HCT116 (cell line): Measurements from ENCODE around the gene TEDC1. TPM values are rescaled to one million over a fixed set of nuclear protein-coding genes. Genes with fewer than 3 reads are reported as not detected.

ENCODE experiments used
- ATAC-seq: fragments of 200-7000 bp; cut with Tn5 transposase; 2 replicates; pipeline ENCODE4 v1.9.1; 2020; ENCODE audit warnings: mild to moderate bottlenecking, moderate library complexity
- BruUV-seq: library from RNA; stranded (reverse); fragments of 400-500 nt; replicated peaks from 2 replicates; lab custom pipeline; 2021; lab: Mats Ljungman, UMichigan
- CTCF ChIA-PET: fragments of 300-600 bp; sonication (Branson Sonifier 250); formaldehyde crosslinking; loops from one replicate; lab custom pipeline; 2021; ENCODE audit warnings: antibody characterized with exemption; lab: Charles Lee
- POLR2A ChIA-PET: fragments of 300-600, 350-600 bp; sonication (Branson Sonifier 250); formaldehyde crosslinking; loops from one replicate; lab custom pipeline; 2021; ENCODE audit warnings: antibody characterized with exemption; lab: Charles Lee
- RAD21 ChIA-PET, 2 experiments: fragments of 300-600 bp; sonication (Branson Sonifier 250); formaldehyde crosslinking; loops; one replicate each; lab custom pipeline; 2023; ENCODE audit warnings: low total read pairs in 2 of 2; ENCODE audit not compliant: uncharacterized antibody in 2 of 2, unreplicated experiment in 2 of 2, low non-redundant PET in 1 of 2; lab: Charles Lee
- DNase-seq: peaks from one replicate; pipeline ENCODE4 v3.0.0-alpha.2; 2010; ENCODE audit warnings: low read depth, low spot score
- H2AFZ ChIP-seq: fragments of 200-600 bp; shearing (Covaris generic), sonication (generic); 2 replicates; pipeline ENCODE4 v1.6.1; 2017; ENCODE audit warnings: low read depth, mixed run types, mixed read lengths, antibody characterized with exemption, low read length; ENCODE audit not compliant: poor library complexity, severe bottlenecking
- H3K27ac ChIP-seq: 2 replicates; pipeline ENCODE4 v1.5.1; 2012; ENCODE audit warnings: low read depth, low read length
- H3K27me3 ChIP-seq: fragments of 200-600 bp; sonication (generic); 2 replicates; pipeline ENCODE4 v1.6.1; 2016; ENCODE audit warnings: mixed run types, low read length, mixed read lengths; ENCODE audit not compliant: insufficient read depth
- H3K36me3 ChIP-seq, 2 experiments: fragments of 200-500 bp in 1 of 2; fragments of 200-600 bp in 1 of 2; sonication (Bioruptor generic) in 1 of 2; sonication (generic) in 1 of 2; 2 replicates each; pipeline versions ENCODE4 v1.5.1 to v1.6.1; 2014 to 2016; ENCODE audit warnings: low read length in 2 of 2, inconsistent platforms in 1 of 2, mixed read lengths in 1 of 2, mixed run types in 1 of 2; ENCODE audit not compliant: insufficient read depth in 2 of 2, control insufficient read depth in 1 of 2
- H3K4me1 ChIP-seq, 2 experiments: fragments of 200-600 bp in 1 of 2; sonication (generic) in 1 of 2; 2 replicates each; pipeline versions ENCODE4 v1.5.1 to v1.6.1; 2012 to 2017; ENCODE audit warnings: low read length in 2 of 2, inconsistent platforms in 1 of 2, mild to moderate bottlenecking in 1 of 2, mixed read lengths in 1 of 2, mixed run types in 1 of 2, moderate library complexity in 1 of 2; ENCODE audit not compliant: insufficient read depth in 2 of 2, control insufficient read depth in 1 of 2
- H3K4me2 ChIP-seq: fragments of 200-600 bp; sonication (generic); 2 replicates; pipeline ENCODE4 v1.6.1; 2017; ENCODE audit warnings: mixed run types, low read length, mixed read lengths
- H3K4me3 ChIP-seq, 2 experiments: fragments of 200-600 bp in 1 of 2; sonication (generic) in 1 of 2; replicated peaks in 1 of 2; 2 replicates each; pipeline ENCODE4 v1.5.1; 2011 to 2016; ENCODE audit warnings: low read length in 2 of 2, control low read depth in 1 of 2, low read depth in 1 of 2, mild to moderate bottlenecking in 1 of 2, mixed read lengths in 1 of 2, mixed run types in 1 of 2
- H3K79me2 ChIP-seq: fragments of 200-600 bp; sonication (generic); 2 replicates; pipeline ENCODE4 v1.6.1; 2017; ENCODE audit warnings: mild to moderate bottlenecking, mixed run types, low read length, moderate library complexity, mixed read lengths; ENCODE audit not compliant: insufficient read depth
- H3K9ac ChIP-seq: fragments of 200-600 bp; sonication (generic); 2 replicates; pipeline ENCODE4 v1.6.1; 2016; ENCODE audit warnings: low read length, mixed read lengths
- H3K9me2 ChIP-seq: fragments of 200-600 bp; sonication (generic), shearing (Covaris generic); 2 replicates; pipeline ENCODE4 v1.6.1; 2017; ENCODE audit warnings: mixed run types, mild to moderate bottlenecking, moderate library complexity; ENCODE audit not compliant: insufficient read depth
- H3K9me3 ChIP-seq, 2 experiments: fragments of 200-500 bp in 1 of 2; fragments of 200-600 bp in 1 of 2; sonication (Bioruptor generic) in 1 of 2; sonication (generic) in 1 of 2; 2 replicates each; pipeline ENCODE4 v1.6.1; 2014 to 2017; ENCODE audit warnings: low read length in 2 of 2, mixed read lengths in 2 of 2, inconsistent platforms in 1 of 2, low read depth in 1 of 2, mild to moderate bottlenecking in 1 of 2, mixed run types in 1 of 2, moderate library complexity in 1 of 2; ENCODE audit not compliant: control insufficient read depth in 1 of 2, insufficient read depth in 1 of 2
- H4K20me1 ChIP-seq: fragments of 200-600 bp; sonication (generic), shearing (Covaris generic); 2 replicates; pipeline ENCODE4 v1.6.1; 2017; ENCODE audit warnings: mixed run types, mild to moderate bottlenecking, moderate library complexity; ENCODE audit not compliant: insufficient read depth
- ATF3 ChIP-seq: IDR thresholded peaks from 2 replicates; pipeline ENCODE4 v1.6.1; 2012
- CTCF ChIP-seq, 3 experiments: fragments of 200-600 bp in 1 of 3; sonication (generic) in 1 of 3; IDR thresholded peaks in 2 of 3; conservative IDR thresholded peaks in 1 of 3; 2 replicates each; pipeline ENCODE4 v1.5.1; 2012 to 2017; ENCODE audit warnings: low read depth in 2 of 3, low read length in 2 of 3, antibody characterized with exemption in 1 of 3, borderline replicate concordance in 1 of 3, control low read depth in 1 of 3, mild to moderate bottlenecking in 1 of 3, mixed read lengths in 1 of 3, mixed run types in 1 of 3, moderate library complexity in 1 of 3; ENCODE audit not compliant: insufficient read depth in 1 of 3
- EGR1 ChIP-seq: IDR thresholded peaks from 2 replicates; pipeline ENCODE4 v1.6.1; 2012; ENCODE audit warnings: low read depth
- ELF1 ChIP-seq: IDR thresholded peaks from 2 replicates; pipeline ENCODE4 v1.6.1; 2012; ENCODE audit warnings: low read depth, borderline replicate concordance
- EZH2 ChIP-seq: fragments of 200-600 bp; sonication (generic); IDR thresholded peaks from 2 replicates; pipeline ENCODE4 v1.6.1; 2017; ENCODE audit warnings: antibody characterized with exemption, mixed run types
- EZH2phosphoT487 ChIP-seq: fragments of 200-600 bp; IDR thresholded peaks from 2 replicates; pipeline ENCODE4 v1.6.1; 2018; ENCODE audit warnings: antibody characterized with exemption, borderline replicate concordance
- FOSL1 ChIP-seq: IDR thresholded peaks from 2 replicates; pipeline ENCODE4 v1.6.1; 2012; ENCODE audit warnings: low read depth
- JUND ChIP-seq: IDR thresholded peaks from 2 replicates; pipeline ENCODE4 v1.6.1; 2012
- POLR2A ChIP-seq: IDR thresholded peaks from 2 replicates; pipeline ENCODE4 v1.7.0; 2011; ENCODE audit warnings: borderline replicate concordance; ENCODE audit not compliant: insufficient read depth, insufficient read length; ENCODE audit errors: extremely low read depth
- REST ChIP-seq: IDR thresholded peaks from 2 replicates; pipeline ENCODE4 v1.6.1; 2012; ENCODE audit warnings: low read depth
- SP1 ChIP-seq: IDR thresholded peaks from 2 replicates; pipeline ENCODE4 v1.6.1; 2012; ENCODE audit warnings: low read depth
- TCF7L2 ChIP-seq: IDR thresholded peaks from 2 replicates; pipeline ENCODE4 v1.7.0; 2011; ENCODE audit warnings: borderline replicate concordance, inconsistent platforms; ENCODE audit not compliant: insufficient read depth, insufficient read length; ENCODE audit errors: extremely low read depth
- intact Hi-C: fragments of 100-400 bp; cut with micrococcal nuclease; formaldehyde crosslinking; loops from 2 replicates; pipeline ENCODE4 v1.10.0; 2022
- total RNA-seq: library from RNA; stranded (reverse); gene quantifications from one replicate; pipeline ENCODE4 v1.2.1, GENCODE V29; 2021; ENCODE audit not compliant: unreplicated experiment
- TF ChIP-seq, protein P1 (sequence below): IDR thresholded peaks from 2 replicates; pipeline ENCODE4 v1.6.1; 2012

TEDC1 gene
- total RNA-seq, 1 experiment from 2014 or later, result 40.4 TPM

DNA sequence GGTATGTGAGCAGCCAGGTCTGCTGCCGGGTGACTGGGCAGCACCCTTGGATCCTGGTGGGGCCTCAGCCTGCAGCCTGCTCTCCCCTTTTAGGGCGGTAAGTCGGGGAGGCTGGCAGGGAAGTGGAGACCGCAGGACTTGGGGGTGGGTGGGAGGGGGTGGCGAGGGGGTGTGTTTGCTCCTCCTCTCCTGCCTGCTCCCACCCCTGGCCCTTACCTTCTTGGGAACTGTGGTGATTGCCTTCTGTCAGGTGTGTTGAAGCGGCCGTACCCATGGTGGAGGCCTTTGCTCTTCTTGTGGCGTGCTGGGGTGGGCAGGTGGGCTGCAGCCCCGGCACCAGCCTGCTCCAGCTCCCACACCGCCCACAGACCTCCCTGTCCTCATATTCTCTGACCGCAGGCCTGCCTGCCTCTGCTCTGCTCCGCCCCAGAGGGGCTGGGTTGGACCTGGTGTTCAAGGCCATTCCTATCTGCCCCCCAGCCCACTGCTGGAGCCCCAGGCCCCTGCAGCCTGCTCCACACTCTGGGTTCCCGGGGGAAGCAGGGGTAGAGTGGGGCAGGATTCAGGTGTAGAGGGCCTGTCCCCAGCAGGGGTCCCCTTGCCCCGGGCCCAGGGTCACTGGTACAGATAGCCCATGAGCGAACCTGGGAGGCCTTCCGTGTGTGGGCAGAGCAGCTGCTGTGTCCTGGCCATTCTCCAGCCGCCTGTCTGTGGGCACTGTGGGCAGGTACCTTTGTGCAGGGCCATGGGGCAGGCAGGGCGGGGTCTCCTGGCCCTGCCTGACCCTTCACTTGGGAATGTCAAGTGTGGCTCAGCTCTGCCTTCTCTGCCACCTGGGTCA lies 5.2 kb downstream of the TEDC1 start:
- ChIA-PET RAD21 (no interaction called here), POLR2A (no interaction called here)
- H3K36me3 ChIP-seq, result 0 out of 4 replicates have a peak, but pooled peaks cover 0 to 3% of the 10 kb centered on the region in 2 experiments

More for the DNA sequence above, 5.2 kb downstream of the TEDC1 start:
- no peak for ATAC-seq
- no peaks in the 10 kb centered on the region; the same call in 1 of the 2 replicates for H4K20me1 ChIP-seq
- no peaks in the 10 kb centered on the region for H3K9me3 ChIP-seq
- no peak overlapping the region for H3K4me3 ChIP-seq
- no peak overlapping the region; the same call in 1 of the 2 replicates for H3K27ac ChIP-seq
- no peaks in the 10 kb centered on the region for H3K9me2 ChIP-seq
- no peak overlapping the region for H2AFZ ChIP-seq
- DNase-seq, result no peak
- no peak overlapping the region for H3K4me2 ChIP-seq
- H3K79me2 ChIP-seq, result peaks cover 13% of the 10 kb centered on the region
- intact Hi-C loops, result no loop called here
- H3K9ac ChIP-seq, result no peak overlapping the region
- peaks cover 4 to 9% of the 10 kb centered on the region in 2 experiments; a peak in 3 of 4 replicates for H3K4me1 ChIP-seq
- TF ChIP-seq ELF1, result no peak
- TF ChIP-seq CTCF (IDR thresholded peaks at IDR 0.05 in 2 of 3, conservative IDR thresholded peaks at IDR 0.05 in 1 of 3; ENCODE audit: borderline replicate concordance in 1 of 3, insufficient read depth in 1 of 3, low read depth in 2 of 3, low read length in 2 of 3), result no peak
- no peak for TF ChIP-seq POLR2A
- TF ChIP-seq, protein P1, sequence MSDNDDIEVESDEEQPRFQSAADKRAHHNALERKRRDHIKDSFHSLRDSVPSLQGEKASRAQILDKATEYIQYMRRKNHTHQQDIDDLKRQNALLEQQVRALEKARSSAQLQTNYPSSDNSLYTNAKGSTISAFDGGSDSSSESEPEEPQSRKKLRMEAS, result no peak
- no peak for TF ChIP-seq TCF7L2
- TF ChIP-seq JUND, result no peak
- no peak for TF ChIP-seq ATF3
- TF ChIP-seq EZH2phosphoT487, result no peak
- no peak for TF ChIP-seq FOSL1
- TF ChIP-seq SP1, result no peak
- TF ChIP-seq EGR1, result no peak
- TF ChIP-seq REST, result no peak
- no peak for TF ChIP-seq EZH2
- no peaks in the 10 kb centered on the region for H3K27me3 ChIP-seq
- no TSS peak for BruUV-seq
- CTCF ChIA-PET, result no interaction called here
